CD8-positive, alpha-beta memory T cell (primary cell): ENCODE measurements around the gene AHCYL2. TPM values are rescaled to one million over a fixed set of nuclear protein-coding genes. Genes with fewer than 3 reads are reported as not detected.
"Not testable (repeated sequence)": the region's sequence is repeated elsewhere in the genome, so short reads cannot be mapped to it uniquely, and the experiment has no call there.

Experiments used
- CTCF ChIA-PET: fragments of 350-600 bp; sonication (Branson Sonifier 250); formaldehyde crosslinking; loops from one replicate; lab custom pipeline; 2021; ENCODE audit warnings: antibody characterized with exemption; lab: Charles Lee
- POLR2A ChIA-PET: fragments of 350-600 bp; sonication (Branson Sonifier 250); formaldehyde crosslinking; loops from one replicate; lab custom pipeline; 2021; ENCODE audit warnings: antibody characterized with exemption; lab: Charles Lee
- DNase-seq, 5 donors: peaks; one replicate each; pipeline versions ENCODE4 v3.0.0 to v3.0.0-alpha.2; 2020 to 2022; ENCODE audit warnings: mixed read lengths in 1 of 5
- H3K27ac ChIP-seq: one replicate; pipeline ENCODE4 v1.7.0; 2013; ENCODE audit warnings: low read depth, mild to moderate bottlenecking, low read length, moderate library complexity
- H3K27me3 ChIP-seq: 2 replicates; pipeline ENCODE4 v1.7.0; 2013; ENCODE audit warnings: low read length, mild to moderate bottlenecking; ENCODE audit not compliant: insufficient read depth, poor library complexity, severe bottlenecking
- H3K36me3 ChIP-seq: 2 replicates; pipeline ENCODE4 v1.7.0; 2013; ENCODE audit warnings: mild to moderate bottlenecking, low read length, moderate library complexity; ENCODE audit not compliant: insufficient read depth
- H3K4me1 ChIP-seq: 2 replicates; pipeline ENCODE4 v1.7.0; 2013; ENCODE audit warnings: mild to moderate bottlenecking, low read length, moderate library complexity; ENCODE audit not compliant: insufficient read depth
- H3K4me3 ChIP-seq: 2 replicates; pipeline ENCODE4 v1.7.0; 2013; ENCODE audit warnings: mild to moderate bottlenecking, low read length
- H3K9me3 ChIP-seq: 2 replicates; pipeline ENCODE4 v1.7.0; 2013; ENCODE audit warnings: mild to moderate bottlenecking, low read length
- H3K27ac Mint-ChIP-seq, 8 donors: one replicate each; pipeline ENCODE4 v1.8.0; 2020 to 2021; ENCODE audit warnings: mixed read lengths in 8 of 8, mild to moderate bottlenecking in 6 of 8, inconsistent platforms in 3 of 8, moderate library complexity in 3 of 8
- H3K27me3 Mint-ChIP-seq, 2 donors: one replicate each; pipeline ENCODE4 v1.8.0; 2020 to 2021; ENCODE audit warnings: mixed read lengths in 2 of 2, mild to moderate bottlenecking in 1 of 2, moderate library complexity in 1 of 2
- H3K36me3 Mint-ChIP-seq, 3 donors: one replicate each; pipeline ENCODE4 v1.8.0; 2020 to 2021; ENCODE audit warnings: mixed read lengths in 3 of 3, inconsistent platforms in 1 of 3, mild to moderate bottlenecking in 1 of 3
- H3K4me1 Mint-ChIP-seq, 3 donors: one replicate each; pipeline ENCODE4 v1.8.0; 2020 to 2021; ENCODE audit warnings: mixed read lengths in 3 of 3, inconsistent platforms in 1 of 3, mild to moderate bottlenecking in 1 of 3
- H3K4me3 Mint-ChIP-seq, 7 donors: one replicate each; pipeline ENCODE4 v1.8.0; 2020 to 2021; ENCODE audit warnings: mixed read lengths in 7 of 7, mild to moderate bottlenecking in 6 of 7, moderate library complexity in 4 of 7, inconsistent platforms in 2 of 7
- H3K9me3 Mint-ChIP-seq, 5 donors: one replicate each; pipeline ENCODE4 v1.8.0; 2020 to 2022; ENCODE audit warnings: mixed read lengths in 5 of 5, mild to moderate bottlenecking in 3 of 5, moderate library complexity in 2 of 5, inconsistent platforms in 1 of 5
- polyA plus RNA-seq: library from polyadenylated mRNA; unstranded; fragments of 300-500 nt; fragmentation: Illumina TruSeq; gene quantifications from one replicate; pipeline ENCODE4 v1.2.3, GENCODE V29; 2021
- total RNA-seq, 2 experiments: library from RNA; stranded (reverse); gene quantifications; one replicate each; pipeline ENCODE4 v1.2.3, GENCODE V29; 2021

The AHCYL2 gene
- total and polyA plus RNA-seq, 3 experiments from 2014 or later = 8.1 to 8.4 (median 8.2) TPM

DNA sequence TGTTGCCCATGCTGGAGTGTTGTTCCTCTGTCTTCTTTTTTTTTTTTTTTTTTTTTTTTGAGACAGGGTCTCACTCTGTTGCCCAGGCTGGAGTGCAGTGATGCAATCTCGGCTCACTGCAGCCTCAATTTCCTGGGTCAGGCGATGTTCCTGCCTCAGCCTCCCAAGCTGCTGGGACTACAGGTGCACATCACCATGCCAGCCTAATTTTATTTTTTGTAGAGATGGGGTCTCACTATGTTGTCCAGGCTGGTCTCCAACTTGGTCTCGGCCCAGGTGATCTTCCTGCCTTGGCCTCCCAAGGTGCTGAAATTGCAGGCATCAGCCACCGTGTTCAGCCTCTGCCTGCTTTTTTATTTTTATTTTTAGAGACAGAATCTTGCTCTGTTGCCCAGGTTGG lies 5.7 kb upstream of the AHCYL2 start:
- H3K9me3 Mint-ChIP-seq, H3K27me3 Mint-ChIP-seq, H3K36me3 ChIP-seq, H3K27ac ChIP-seq, H3K4me3 ChIP-seq, DNase-seq, H3K9me3 ChIP-seq, H3K4me1 ChIP-seq, H3K27me3 ChIP-seq, H3K4me3 Mint-ChIP-seq, POLR2A ChIA-PET, H3K36me3 Mint-ChIP-seq, H3K27ac Mint-ChIP-seq: not testable (repeated sequence)
- CTCF ChIA-PET = interaction anchor here (0.8 to 10.8 kb wide), 35 partner anchors 8 to 792 kb away, joined by 3 to 178 read pairs (median 6); no protein-coding TSS in a partner anchor
- H3K4me1 Mint-ChIP-seq = peaks cover 8 to 16% (median 10%) of the 10 kb centered on the region in 3 donors

GRCh38 chr7:129222064-129222463 lies 2.8 kb upstream of the AHCYL2 start:
- no peak overlapping the region for H3K27ac ChIP-seq
- H3K36me3 ChIP-seq = no peaks in the 10 kb centered on the region
- no peaks in the 10 kb centered on the region for H3K9me3 ChIP-seq
- H3K9me3 Mint-ChIP-seq = no peaks in the 10 kb centered on the region
- no peaks in the 10 kb centered on the region for H3K27me3 ChIP-seq
- H3K4me3 ChIP-seq = no peak overlapping the region
- peaks cover 23 to 34% (median 28%) of the 10 kb centered on the region in 3 donors for H3K4me1 Mint-ChIP-seq
- H3K27me3 Mint-ChIP-seq = peaks cover 0 to 7% of the 10 kb centered on the region in 2 donors
- peak overlapping the region in 5 of 8 donors; percentile 25 to 87 (median 27) for H3K27ac Mint-ChIP-seq
- CTCF ChIA-PET = interaction anchor here (0.5 to 10.8 kb wide), 4 partner anchors 34 to 146 kb away, joined by 3 to 178 read pairs (median 34); partner anchors contain the start of gene SMO
- H3K4me3 Mint-ChIP-seq = peak overlapping the region in 4 of 7 donors; percentile 26 to 76 (median 37)
- POLR2A ChIA-PET = interaction anchor here (0.7 kb wide), 1 partner anchor 32 kb away, joined by 11 read pairs; no protein-coding TSS in a partner anchor
- DNase-seq = peak in 1 of 5 donors; percentile 18
- peaks cover 17% of the 10 kb centered on the region for H3K4me1 ChIP-seq
- H3K36me3 Mint-ChIP-seq = peaks cover 0 to 9% (median 0%) of the 10 kb centered on the region in 3 donors

DNA sequence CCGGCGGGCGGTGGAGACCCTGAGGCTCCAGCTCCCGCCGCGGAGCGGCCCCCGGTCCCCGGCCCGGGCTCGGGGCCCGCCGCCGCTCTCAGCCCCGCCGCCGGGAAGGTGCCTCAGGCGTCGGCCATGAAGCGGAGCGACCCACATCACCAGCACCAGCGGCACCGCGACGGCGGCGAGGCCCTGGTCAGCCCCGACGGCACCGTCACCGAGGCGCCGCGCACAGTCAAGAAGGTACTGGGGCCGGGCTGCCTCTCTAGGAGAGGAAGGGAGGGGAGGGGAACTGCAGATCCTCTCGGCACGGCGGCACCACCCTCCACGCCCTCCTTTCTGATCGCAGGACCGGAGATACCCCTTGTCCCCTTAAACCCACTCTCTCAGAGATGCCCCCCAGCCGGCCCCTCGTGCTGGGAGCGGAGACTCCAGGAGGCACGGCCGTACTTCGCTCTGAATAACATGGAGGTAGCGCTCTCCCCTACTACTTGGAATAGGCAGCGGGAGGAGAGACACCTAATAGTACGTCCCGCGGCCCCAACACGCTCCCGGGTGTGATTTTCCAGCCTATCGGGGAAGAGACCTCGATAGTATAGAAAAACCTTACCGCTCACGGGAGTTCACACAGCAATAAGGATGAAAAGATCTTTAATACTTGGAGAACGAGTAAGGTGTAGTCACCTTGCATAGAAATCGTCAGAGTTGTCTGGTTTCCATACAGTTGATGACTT lies 538 bp downstream of the AHCYL2 start:
- Mint-ChIP-seq H3K4me1 (peaks cover 23 to 49% (median 35%) of the 10 kb centered on the region in 3 donors), H3K27me3 (no peaks in the 10 kb centered on the region), H3K4me3 (peak overlapping the region; percentile 92 to 97 (median 96)), H3K27ac (peak overlapping the region; percentile 13 to 90 (median 82)), H3K9me3 (no peaks in the 10 kb centered on the region), H3K36me3 (peaks cover 0 to 9% (median 0%) of the 10 kb centered on the region in 3 donors)
- Histone ChIP-seq H3K27me3 (no peaks in the 10 kb centered on the region), H3K9me3 (no peaks in the 10 kb centered on the region), H3K27ac (peak overlapping the region; percentile 78), H3K4me1 (peaks cover 17% of the 10 kb centered on the region), H3K4me3 (peak overlapping the region; percentile 84), H3K36me3 (no peaks in the 10 kb centered on the region)
- ChIA-PET CTCF (interaction anchor here (1.1 to 10.8 kb wide), 5 partner anchors 10 to 46 kb away, joined by 3 to 178 read pairs (median 3); no protein-coding TSS in a partner anchor), POLR2A (interaction anchor here (0.6 to 1.2 kb wide), 3 partner anchors 35 to 209 kb away, joined by 3 to 7 read pairs (median 3); partner anchors contain the start of gene STRIP2)
- peak in 3 of 5 donors; percentile 1 to 72 (median 52) for DNase-seq

- H3K36me3 Mint-ChIP-seq = peaks cover 0 to 9% (median 0%) of the 10 kb centered on the region in 3 donors
- peak overlapping the region; percentile 78 for H3K27ac ChIP-seq
- peak overlapping the region; percentile 84 for H3K4me3 ChIP-seq
- ChIA-PET CTCF (interaction anchor here (2.9 to 10.8 kb wide), 2 partner anchors 8 to 45 kb away, joined by 9 to 178 read pairs; no protein-coding TSS in a partner anchor), POLR2A (no interaction called here)
- H3K27ac Mint-ChIP-seq = peak overlapping the region; percentile 13 to 90 (median 76)
- H3K36me3 ChIP-seq = no peaks in the 10 kb centered on the region
- no peaks in the 10 kb centered on the region for H3K27me3 ChIP-seq
- no peaks in the 10 kb centered on the region for H3K27me3 Mint-ChIP-seq
- H3K4me3 Mint-ChIP-seq = peak overlapping the region; percentile 91 to 97 (median 94)
- H3K4me1 ChIP-seq = peaks cover 17% of the 10 kb centered on the region
- no peak for DNase-seq
- no peaks in the 10 kb centered on the region for H3K9me3 ChIP-seq
- H3K4me1 Mint-ChIP-seq = peaks cover 23 to 49% (median 35%) of the 10 kb centered on the region in 3 donors
- H3K9me3 Mint-ChIP-seq = no peaks in the 10 kb centered on the region
Observed at GRCh38 chr7:129225931-129226572, 1.2 kb downstream of the AHCYL2 start.

- POLR2A ChIA-PET = no interaction called here
- DNase-seq = no peak
Observed at GRCh38 chr7:129227646-129228578, 3.1 kb downstream of the AHCYL2 start.

DNA sequence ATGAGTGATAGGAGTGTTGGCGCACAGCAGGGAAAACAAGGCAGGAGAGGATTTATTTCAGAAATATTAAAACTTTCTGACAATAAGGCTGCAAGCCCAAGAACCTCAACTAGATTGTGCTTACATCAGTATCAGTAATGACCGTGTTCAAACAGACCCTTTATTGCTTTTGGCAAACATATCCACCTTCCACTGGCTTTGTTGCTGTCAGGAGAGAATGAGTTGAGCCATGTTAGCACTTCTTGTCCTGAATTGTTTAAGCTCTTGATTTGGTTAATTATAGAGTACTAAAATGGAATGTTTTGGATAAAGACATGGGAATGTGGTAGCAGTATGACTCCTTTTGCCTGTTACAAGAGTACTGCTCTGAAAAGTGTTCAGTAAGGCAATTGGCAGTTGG lies 3.8 kb downstream of the AHCYL2 start:
- H3K36me3 Mint-ChIP-seq = peaks cover 0 to 9% (median 0%) of the 10 kb centered on the region in 3 donors
- H3K9me3 Mint-ChIP-seq = no peaks in the 10 kb centered on the region
- no peak overlapping the region for H3K27ac Mint-ChIP-seq
- H3K27me3 Mint-ChIP-seq = no peaks in the 10 kb centered on the region
- Histone ChIP-seq H3K4me1 (peaks cover 17% of the 10 kb centered on the region), H3K4me3 (no peak overlapping the region), H3K36me3 (no peaks in the 10 kb centered on the region), H3K27me3 (no peaks in the 10 kb centered on the region), H3K9me3 (no peaks in the 10 kb centered on the region), H3K27ac (no peak overlapping the region)
- CTCF ChIA-PET = interaction anchor here (0.6 to 2.9 kb wide), 2 partner anchors 10 to 15 kb away, joined by 3 to 9 read pairs; no protein-coding TSS in a partner anchor
- POLR2A ChIA-PET = no interaction called here
- no peak for DNase-seq
- H3K4me3 Mint-ChIP-seq = peak overlapping the region in 1 of 7 donors; percentile 24
- H3K4me1 Mint-ChIP-seq = peaks cover 19 to 39% (median 39%) of the 10 kb centered on the region in 3 donors

More at GRCh38 chr7:129227646-129228578, 3.1 kb downstream of the AHCYL2 start:
- H3K36me3 Mint-ChIP-seq = peaks cover 0 to 9% (median 0%) of the 10 kb centered on the region in 3 donors
- H3K9me3 ChIP-seq = no peaks in the 10 kb centered on the region
- H3K4me1 Mint-ChIP-seq = peaks cover 19 to 42% (median 39%) of the 10 kb centered on the region in 3 donors
- peak overlapping the region in 1 of 7 donors; percentile 44 for H3K4me3 Mint-ChIP-seq
- H3K27ac Mint-ChIP-seq = no peak overlapping the region
- H3K27ac ChIP-seq = no peak overlapping the region
- CTCF ChIA-PET = interaction anchor here (0.6 to 10.8 kb wide), 4 partner anchors 10 to 71 kb away, joined by 3 to 178 read pairs (median 6); no protein-coding TSS in a partner anchor
- no peaks in the 10 kb centered on the region for H3K36me3 ChIP-seq
- no peak overlapping the region for H3K4me3 ChIP-seq
- peaks cover 17% of the 10 kb centered on the region for H3K4me1 ChIP-seq
- no peaks in the 10 kb centered on the region for H3K9me3 Mint-ChIP-seq
- H3K27me3 ChIP-seq = no peaks in the 10 kb centered on the region
- H3K27me3 Mint-ChIP-seq = no peaks in the 10 kb centered on the region

DNA sequence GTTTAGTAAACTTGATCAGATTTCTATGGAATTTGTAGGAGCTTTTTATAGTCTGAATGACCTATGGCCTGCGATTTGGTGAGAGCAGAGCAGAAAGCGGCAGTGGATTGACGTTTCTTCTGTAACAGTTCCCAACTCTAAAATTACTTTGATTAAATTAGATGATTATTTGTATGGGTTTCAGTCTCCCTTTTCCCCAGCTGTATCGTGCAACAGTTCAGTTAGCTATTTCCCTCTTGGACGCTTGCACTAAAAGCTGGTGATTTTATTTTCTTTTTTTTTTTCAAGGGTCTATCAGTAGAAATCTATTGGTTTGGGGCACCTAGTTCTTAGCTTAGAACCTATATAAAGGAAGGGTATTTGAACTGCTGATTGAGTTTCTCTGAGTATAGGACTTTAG lies 6.8 kb downstream of the AHCYL2 start:
- Mint-ChIP-seq H3K27ac (no peak overlapping the region), H3K9me3 (no peaks in the 10 kb centered on the region), H3K36me3 (peaks cover 0 to 4% (median 3%) of the 10 kb centered on the region in 3 donors), H3K4me1 (peaks cover 4 to 26% (median 23%) of the 10 kb centered on the region in 3 donors), H3K4me3 (no peak overlapping the region), H3K27me3 (no peaks in the 10 kb centered on the region)
- Histone ChIP-seq H3K9me3 (no peaks in the 10 kb centered on the region), H3K36me3 (no peaks in the 10 kb centered on the region), H3K27me3 (no peaks in the 10 kb centered on the region), H3K27ac (no peak overlapping the region), H3K4me3 (no peak overlapping the region), H3K4me1 (peaks cover under 1% of the 10 kb centered on the region)
- no peak for DNase-seq
- CTCF ChIA-PET = interaction anchor here (1.1 to 4.4 kb wide), 4 partner anchors 12 to 66 kb away, joined by 3 to 21 read pairs (median 8); no protein-coding TSS in a partner anchor
- POLR2A ChIA-PET = no interaction called here
